Measurements from ENCODE around the gene ZFP36L1.

ZFP36L1 gene

DNA sequence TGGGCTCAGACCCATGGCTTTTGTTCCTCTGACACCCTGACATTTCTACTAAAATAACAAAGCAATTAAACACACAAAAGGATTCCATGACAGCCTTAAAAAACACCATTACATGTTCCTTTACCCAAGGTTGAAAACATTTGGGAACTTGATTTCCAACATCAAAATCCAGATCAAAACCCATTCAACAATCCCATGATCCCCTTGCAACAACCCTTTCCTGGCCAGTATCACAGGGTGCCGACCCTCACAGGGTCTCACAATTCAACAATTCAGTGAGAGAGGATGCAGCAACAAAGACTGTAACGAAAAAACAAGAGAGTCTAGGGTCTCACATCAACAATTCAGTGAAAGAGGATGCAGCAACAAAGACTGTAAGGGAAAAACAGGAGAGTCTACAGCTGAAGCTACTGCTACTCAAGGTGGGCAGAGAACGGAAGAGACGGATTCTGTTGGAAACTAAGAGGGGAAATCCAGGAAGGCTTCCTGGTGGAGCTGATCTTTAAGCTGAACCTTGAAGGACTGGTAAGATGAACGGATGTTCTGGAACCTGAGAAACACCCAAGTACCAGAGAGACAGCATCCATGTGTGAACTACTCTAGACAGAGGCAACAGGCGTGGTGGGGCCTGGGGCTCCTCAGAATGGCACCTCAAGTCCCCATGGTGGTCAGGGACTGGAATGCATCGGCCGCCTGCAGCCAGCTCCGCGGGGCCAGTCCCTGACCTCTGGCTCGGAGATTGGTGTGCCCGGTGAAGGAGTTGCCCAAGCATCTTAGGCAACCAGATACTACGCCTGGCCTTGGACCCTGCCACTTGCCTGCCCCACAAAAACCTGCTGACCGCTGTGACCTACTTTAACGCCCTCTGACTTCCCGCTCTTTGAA is 22.7 kb upstream of the ZFP36L1 start:
- DNase-seq, result no peak

DNA sequence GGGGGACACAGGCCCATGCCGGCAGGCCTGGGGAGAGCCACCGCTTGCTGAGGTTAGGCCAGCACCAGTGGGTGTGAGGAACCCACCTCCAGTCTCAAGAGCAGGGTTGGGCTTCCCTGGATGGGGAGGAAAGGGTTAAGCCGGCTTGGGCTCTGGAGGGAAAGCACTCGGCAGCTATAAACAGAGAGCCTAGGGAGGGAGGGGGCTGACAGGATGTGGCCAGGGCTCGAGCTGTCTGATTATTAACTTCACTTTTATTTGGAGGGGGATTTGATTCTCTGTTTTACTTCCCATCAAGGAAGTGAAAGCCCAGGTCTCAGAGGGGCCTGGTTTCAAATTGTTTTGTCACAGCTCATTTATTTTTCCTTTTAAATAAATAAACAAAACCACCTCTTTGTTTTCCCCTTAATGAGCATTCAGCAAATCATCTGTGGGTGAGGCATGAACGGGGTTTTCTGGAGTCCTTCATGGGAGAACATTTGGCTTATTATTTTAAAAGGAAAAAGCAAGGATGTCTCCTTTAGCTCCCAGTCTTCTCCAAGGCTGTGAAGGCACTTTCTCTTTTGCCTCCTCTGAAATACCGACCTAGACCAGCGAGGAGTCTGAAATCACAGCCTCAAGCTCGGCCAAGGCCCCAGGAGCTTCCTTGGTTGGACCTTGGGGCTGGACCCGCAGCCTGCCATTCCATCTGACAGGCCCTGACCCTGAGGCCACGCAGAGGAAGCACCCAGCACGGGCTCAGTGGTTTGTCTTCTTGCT is 21.9 kb upstream of the ZFP36L1 start:
- peak; percentile 84 for DNase-seq

DNA sequence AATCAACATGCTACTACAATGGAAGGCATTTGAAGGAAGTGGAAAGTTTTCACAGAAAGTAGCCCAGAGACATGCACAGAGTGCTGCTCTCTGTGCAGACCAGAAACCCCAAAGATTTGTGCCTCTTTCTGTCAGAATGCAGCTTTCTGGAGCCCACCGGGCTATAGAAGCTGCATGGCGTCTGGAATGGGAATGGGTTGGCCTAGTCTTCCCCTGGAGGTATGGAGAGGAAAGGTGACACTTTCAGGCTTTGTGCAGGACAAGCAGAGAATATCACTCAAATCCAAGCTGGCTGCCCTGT is 21.3 kb upstream of the ZFP36L1 start:
- DNase-seq, result no peak

GRCh38 chr14:68813318-68813838 is 20.5 kb upstream of the ZFP36L1 start:
- no peak for DNase-seq

DNA sequence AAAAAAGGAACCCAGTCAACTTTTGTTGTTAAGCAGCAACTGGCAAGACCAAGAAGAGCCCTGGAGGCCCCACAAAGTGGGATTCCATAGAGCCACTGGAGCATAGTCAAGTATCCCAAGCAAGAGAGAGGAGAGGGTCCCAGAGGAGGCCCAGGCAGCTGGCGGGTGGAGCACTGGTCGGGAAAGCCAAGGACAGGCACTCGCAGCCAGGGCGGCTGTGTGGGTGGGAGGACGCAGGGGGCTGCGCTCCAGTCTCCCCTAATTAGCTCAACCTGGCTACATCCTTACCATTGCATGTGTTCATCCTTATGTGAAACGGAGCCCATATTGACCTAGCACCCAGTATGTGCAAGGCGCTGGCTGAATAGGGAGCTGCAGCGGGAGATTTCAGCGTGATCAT is 18.3 kb upstream of the ZFP36L1 start:
- no peak for DNase-seq

DNA sequence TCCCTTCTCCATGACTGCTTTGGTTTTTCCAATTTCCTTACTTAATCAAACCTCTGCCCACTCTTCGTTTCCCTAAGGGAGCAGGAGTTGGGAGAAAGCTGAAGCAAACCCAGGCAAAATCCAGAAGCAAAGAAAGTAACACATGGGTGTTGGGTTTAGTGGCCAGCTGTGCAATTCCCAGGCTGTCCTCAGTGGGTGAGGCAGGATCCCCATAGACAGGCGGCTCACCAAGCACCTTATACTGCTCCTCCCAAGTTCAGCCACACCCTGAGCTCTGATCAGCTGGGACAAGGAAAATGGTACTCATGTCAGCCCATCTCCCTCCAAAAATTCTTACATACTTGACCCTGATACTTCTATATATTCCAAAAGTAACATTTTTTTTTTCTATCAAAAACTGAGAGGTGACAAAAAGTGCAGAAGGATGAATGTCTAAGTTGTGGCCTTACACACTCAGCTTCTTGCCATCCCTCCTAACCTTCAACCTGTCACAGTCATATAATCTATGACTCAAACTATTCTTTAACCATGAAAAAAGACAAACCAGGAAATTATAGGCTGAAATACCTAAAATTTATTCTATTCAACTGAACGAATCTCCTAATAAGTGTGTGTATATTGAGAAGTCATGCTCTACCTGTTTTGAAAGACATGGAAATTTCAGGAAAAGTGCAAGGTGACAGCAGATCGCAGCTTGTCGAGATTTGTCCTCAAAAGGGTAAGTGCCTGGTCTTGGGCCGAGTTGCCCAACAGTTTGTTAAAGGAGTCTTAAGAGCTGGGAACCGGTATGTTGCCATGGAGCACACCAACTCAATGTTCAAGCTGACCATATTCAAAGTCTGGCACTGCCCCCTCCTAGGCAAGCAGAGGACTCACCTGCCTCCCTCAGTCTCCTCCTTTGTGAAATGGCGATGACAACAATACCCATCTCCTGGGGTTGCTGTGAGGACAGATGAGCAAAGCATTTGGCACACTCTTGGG is 17.6 kb upstream of the ZFP36L1 start:
- DNase-seq, result no peak

DNA sequence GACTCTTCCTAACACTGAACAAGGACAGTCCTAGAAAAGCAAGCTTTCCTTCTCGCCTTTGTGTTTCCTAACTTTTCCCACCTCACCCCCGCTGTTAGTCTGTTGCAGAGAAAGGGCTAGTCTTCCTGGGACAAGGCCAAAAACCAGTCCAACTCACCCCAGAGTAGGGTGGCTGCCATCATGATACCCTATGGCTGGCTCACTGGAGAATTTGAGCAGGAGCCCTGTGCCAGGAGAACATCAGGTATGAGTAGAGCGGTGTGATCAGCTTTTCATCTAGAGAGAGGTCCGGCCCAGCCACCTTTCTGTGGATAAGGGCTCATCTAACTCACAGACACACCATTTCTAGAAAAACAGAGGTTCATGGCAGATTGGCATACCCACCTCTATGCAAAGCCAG is 16.7 kb upstream of the ZFP36L1 start:
- no peak for DNase-seq

DNA sequence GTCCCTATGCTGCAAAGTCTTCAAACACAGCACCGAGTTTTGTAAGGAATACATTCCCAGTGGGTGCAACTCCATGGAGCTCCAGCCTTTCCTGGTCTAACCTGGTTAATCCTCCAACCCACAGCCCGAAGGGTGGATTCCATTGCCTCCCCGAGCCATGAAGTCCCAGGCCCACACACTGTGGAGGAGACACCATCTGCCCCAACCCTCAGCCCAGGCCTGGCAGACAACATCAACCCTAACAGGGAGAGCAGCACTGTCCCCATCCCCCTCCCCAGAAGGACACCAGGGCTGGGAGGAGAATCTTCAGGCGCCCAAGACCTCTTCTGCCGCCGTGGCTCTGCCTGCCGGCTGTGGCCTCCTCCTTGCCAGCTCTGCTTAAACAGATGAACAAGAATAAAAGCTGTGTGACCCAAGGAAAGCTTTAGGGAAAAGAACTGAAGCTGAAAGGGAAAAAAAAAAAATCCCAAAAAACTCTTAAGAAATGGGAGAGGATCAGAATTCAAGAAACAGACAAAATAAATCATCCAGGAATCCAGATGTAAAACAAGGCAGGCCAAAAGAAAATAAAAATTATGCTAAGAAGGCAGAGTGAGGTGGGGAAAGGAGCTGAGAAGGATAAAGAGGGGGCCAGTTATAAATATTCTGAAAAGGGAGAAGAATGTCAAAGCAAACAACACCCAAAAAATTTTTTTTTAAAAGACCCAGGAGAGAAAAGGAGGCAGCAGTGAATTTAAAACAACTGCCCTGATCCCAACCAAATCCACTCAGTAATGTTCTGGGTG is 16.0 kb upstream of the ZFP36L1 start:
- DNase-seq, result no peak

GRCh38 chr14:68807987-68808386 is 15.1 kb upstream of the ZFP36L1 start:
- no peak for DNase-seq

DNA sequence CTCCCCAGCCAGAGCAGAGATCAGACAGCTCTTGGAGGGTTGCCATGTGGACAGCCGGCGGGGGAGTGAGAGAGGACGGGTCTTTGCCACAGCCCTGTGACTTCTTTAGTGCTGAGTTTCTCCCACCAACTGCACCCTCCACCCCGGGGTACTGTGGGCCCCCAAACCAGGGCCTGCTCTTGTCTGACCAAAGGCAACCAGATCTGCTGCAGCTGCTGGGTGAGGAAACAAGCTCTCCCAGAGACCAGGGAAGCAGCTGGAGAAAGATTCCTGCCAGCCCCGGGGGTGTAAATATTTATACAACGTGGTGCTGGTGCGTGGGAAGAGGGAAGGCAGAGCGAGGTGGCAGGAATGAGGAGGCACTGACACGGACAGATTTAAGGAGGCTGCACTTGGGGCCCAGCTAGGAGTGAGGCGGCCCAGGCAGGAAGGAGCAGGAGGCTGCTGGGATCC is 14.3 kb upstream of the ZFP36L1 start:
- DNase-seq, result peak; percentile 61

DNA sequence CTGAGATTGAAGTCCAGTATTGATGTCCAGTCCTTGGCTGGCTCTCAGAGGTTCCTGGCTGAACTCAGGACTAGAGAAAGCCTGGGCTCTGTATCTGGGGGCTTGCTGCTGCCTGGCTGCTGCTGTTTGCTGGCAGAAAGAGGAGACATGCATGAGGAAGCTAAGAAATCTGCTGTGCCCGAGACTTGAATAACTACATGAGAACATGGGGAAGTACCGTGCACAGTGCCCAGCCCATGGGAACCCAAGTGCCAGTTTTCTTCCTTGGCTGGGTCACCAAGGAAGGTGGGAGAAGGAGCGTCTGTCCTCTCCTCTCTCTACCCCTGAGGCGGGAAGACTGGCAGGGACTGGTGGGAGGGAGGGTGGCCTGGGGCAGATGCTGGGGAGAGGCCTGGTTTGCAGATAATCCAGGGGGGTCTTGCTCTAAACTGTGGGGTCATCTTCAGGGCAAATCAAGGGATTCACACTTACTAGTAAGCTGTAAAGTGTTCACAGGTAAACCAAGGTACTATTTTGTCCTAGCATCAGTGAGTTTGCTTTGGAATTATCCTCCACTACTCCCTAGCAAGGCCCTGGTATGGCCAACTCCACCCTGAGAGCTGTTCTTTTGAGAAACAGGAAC is 13.8 kb upstream of the ZFP36L1 start:
- DNase-seq, result no peak

DNA sequence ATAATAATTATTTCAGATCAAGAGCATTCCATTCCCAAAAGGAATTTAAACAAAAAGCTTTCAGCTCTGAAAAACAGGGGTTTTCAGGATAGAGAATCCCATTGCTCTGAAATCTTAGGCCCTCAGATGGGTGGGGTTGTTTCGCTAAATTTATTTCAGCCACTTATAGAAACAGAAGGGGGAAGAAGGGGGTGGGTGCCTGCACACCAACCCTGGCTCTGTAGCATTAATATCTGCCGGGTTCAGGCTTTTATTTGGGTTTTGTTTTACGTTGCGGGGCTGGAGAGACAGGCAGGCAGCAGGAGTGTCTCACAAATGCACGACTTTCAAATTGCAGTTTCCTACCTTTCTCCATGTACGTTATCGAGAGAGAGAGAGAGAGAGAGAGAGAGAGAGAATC is 12.5 kb upstream of the ZFP36L1 start:
- DNase-seq, result no peak

DNA sequence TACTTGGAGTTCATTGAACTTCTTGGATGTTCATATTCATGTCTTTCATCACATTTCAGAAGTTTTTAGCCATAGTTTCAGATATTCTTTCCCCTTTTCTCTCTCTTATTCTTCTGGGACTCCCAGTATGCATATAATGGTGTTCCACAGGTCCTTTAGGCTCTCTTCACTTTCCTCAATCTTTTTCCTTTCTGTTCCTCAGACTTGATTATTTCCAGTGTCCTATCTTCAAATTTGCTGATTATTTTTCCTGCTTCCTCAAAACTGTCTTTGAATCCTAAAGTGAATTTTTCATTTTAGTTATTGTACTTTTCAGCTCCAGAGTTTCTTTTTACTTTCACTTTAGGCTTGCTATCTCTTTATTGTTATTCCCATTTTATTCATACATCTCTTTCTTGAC is 8.8 kb upstream of the ZFP36L1 start:
- DNase-seq, result no peak

DNA sequence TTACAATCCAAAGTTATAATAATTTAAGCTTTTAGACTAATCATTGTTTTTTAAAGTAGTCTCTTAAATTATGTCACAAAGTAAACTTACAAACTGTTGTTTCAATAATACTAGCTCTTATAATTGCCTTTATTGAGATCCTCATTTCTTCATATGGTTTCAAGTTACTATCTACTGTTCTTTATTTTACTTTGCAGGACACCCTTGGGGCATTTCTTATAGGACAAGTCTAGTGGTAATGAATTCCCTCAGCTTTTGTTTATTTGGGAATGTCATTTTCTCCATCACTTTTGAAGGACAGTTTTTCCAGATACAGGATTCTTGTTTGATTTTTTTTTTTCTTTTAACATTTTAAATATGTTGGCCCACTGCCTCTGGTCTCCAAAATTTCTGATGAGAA is 8.1 kb upstream of the ZFP36L1 start:
- no peak for DNase-seq

GRCh38 chr14:68800390-68800789 is 7.5 kb upstream of the ZFP36L1 start:
- DNase-seq, result no peak

- no peak for DNase-seq
Measured at GRCh38 chr14:68798621-68799020, 5.8 kb upstream of the ZFP36L1 start.

GRCh38 chr14:68797121-68797670 is 4.3 kb upstream of the ZFP36L1 start:
- no peak for DNase-seq

DNA sequence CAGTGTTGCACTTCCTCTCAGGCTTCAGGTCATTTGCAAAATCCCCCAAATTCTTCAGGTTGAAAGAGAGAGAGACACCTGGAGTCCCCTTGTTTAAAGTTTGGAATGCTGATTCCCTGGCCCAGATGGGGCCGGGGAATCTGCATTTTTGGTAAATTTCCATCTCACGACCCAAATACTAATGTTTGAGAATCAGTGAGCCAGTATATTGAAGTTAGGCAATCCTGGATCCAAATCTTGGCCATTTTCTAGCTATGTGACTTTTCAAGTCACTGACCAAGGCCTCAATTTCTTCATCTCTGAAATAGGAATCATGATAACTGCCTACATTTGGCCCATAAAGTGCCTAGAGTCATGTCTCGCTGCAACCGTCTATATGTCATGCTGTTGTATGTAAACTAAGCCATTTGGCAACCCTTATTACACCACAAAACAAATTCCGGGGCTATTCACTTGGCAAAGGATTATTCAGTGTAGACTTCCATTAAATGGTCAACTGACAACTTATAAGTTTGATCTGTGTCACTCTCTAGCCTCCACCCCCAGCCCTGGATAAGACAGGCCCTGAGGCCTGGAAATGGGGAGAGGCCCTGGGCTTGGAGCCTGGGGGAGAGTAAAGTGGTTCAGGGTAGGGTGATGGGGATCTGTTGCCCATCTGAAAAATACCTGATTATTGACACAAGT is 3.7 kb upstream of the ZFP36L1 start:
- no peak for DNase-seq

DNA sequence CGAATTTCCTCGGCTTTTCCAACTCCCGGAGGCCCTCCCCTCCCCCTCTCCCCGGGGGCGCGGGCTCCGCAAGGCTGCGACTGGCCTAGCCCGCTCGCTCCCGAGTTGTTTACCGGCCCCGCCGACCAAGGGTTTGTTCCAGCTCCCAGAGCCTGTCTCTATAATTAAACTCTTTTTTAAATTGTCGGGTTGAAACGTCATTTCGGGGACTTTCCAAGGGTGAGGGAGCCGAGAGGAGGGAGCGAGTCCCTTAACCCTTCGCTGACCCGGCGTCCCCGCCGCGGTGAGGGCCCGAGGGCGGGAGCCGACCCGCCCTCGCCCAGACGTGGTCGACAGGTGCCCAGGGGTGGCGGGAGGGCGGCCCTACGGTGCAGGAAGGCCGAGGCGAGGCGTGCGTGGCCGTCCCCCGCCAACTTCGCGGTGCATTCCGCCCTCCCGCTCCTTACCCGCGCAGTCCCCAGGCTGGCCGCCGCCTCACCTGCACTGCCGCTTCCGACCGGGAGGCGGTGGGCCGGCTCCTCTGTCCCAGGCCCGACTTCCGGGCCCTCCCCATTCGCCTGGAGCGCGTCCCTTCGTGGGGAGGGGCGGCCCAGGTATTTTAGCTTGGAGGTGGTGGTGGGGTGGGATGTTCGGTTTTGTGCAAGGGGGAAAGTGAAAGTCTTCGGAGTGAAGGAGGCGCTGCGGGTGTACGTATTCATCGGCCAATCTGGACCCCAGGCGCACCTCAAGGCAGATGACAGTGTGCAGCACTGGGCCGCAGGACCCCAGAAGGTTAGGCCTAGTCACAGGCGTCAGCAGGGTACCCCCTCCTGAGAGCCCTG is 2.9 kb upstream of the ZFP36L1 start:
- DNase-seq, result peak; percentile 83
